ENCODE data around the gene ISOC1.

ISOC1 gene

DNA sequence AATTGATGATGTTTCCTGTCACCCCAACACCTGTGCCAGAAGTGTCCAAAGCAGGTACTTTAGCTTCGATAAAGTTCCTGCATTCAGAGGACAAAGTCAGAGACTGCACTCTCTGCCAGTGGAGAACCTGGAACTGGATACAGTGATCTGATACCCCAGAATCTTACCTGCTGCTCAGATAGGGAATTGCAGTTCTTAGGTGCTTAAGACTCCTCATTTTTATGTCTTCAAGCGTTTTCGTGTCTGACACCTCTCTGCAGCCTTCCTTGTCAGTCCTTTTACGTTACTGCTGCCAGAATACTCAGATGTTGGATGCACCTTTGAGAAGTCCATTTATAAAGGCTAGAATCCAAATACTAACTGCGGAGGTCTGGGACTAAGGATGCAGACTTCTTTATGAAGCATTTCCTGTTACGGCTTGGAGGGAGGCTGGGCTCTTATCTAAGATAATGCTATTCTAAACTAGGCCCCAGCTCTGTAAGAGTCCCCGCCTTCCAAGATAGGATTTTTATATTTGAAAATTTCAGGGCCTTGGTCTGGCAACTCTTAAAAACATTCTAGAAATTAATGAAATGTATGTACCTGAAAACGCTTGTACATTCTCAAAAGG lies 1.9 kb downstream of the ISOC1 start:
- DNase-seq: no peak

DNA sequence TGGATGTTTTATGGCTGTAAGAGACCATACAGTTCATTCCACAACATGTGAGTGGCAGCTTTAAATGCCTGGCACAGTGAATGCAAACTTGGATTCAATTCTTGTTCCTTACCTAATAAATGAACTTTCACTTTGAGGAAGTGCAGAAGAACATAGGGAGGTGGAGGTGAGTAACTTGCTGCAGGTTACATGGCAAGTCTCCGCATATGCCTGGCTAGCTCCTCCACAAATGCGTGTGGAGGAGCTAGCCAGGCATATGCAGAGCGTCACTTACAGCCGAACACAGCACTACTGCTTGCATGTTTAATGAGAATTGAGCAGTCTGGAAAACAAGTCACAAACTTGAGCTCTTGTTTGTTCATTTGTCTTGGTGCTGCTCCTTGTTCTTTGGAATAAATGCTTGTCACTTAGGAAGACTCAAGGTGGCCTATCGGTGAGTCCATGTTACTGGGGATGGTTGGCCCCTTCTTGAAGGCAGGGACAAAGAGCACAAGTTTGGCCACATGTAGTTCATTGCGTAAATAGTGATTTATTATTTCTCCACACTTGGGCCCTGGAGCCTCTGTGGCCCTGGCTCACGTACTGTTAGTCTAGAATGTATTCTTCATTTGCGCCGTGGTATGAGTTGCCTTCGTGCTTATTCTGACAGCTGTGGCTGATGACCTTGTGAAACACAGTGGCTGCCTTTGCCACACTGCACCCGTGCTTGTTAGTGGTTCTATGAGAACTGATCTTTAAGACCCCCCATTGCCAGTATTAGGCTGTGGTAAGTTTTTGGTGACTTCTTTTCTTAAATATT lies 3.1 kb downstream of the ISOC1 start:
- DNase-seq: no peak

DNA sequence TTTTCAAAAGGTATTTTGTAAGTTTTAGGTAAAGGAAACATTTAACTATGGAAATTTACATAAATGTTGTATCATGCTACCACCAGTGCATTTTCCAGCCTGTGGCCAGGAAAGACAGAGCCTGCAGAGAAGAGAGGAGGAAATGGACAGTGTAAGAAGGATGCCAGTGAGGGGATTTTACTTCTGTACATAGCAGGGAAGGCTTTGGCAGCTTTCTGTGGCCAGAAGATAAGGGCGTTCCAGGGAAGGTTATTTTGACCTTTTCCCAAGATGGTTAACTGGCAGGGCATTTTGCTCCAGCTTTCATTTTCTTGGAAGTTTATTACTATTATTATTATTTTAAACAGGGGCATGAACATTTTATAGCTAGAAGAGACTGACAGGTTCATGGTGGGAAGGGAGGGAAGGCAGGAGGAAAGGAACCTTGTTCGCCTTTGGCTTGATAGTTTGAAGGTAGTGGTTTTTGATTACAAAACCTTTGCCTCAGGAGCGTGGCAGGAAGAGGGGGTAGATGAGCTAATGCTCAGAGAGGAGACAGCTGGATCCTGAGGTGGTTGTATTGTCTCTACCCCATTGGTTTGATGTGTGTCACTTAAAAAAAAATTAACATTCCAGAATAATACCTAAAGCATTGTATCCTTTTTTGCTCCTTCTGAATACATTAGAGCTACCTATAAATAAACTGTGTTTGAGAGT lies 4.1 kb downstream of the ISOC1 start:
- DNase-seq: no peak

DNA sequence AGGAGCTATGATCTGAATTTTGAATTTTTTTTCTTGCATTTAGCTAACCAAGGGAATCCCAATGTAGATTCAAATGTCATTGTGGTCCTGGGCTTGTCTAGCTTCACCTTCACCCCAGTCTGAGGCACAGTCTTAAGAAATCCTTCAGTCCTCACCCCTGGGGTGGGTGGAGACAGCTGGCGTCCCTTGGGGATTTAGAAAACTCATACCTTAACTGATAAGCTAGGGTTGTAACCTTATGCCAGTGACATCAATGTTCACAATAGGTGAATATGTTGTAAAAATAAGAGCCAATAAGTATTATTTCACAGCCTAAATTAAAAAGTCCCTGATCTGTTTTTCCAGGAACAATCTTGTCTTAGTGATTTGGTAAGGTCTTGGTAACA lies 4.6 kb downstream of the ISOC1 start:
- no peak for DNase-seq

DNA sequence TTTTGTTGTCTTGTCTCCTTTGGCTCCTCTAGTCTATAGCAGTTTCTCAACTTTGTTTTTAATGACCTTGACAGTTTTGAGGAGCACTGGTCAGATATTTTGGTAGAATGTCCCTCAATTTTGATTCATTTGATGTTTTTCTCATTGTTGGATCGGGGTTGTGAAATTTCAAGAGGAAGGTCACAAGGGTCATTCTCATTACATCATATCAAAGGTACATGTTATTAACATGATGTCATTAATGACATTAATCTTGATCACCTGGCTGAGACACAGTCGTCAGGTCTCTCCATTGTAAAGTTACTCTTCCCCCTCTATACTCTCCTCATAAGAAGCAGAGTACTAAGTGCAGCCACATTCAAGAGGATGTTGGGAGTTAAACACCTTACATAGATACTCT lies 7.2 kb downstream of the ISOC1 start:
- no peak for DNase-seq

DNA sequence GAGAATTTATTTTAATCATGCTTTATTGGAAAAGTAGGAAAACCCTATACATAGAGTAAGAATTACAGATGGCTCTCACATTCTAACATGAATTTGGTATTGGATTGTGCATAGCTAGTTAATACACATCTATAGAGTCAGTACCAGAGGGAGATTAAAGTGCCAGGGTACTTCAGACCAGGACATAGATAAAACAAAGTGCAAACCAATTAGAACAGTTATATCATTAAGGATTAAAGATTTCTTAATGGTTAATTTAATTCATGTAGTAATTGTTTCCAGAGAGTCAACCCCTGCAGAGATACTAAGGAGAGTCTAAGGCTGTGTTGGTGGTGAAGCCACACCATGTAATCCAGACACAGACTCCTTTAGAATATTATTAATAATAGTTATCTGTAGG lies 8.8 kb downstream of the ISOC1 start:
- no peak for DNase-seq

DNA sequence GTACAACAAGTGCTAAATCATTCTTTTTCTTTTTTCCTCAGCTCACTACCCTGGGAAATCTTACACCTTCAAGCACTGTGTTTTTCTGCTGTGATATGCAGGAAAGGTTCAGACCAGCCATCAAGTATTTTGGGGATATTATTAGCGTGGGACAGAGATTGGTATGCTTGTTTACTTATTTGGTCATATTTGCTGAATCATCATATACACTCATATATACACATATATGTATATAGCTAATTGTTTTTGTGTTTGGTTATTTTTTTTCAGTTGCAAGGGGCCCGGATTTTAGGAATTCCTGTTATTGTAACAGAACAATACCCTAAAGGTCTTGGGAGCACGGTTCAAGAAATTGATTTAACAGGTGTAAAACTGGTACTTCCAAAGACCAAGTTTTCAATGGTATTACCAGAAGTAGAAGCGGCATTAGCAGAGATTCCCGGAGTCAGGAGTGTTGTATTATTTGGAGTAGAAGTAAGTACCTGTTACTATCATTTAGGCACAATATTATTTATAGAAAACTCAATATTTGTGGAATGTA lies 10.4 kb downstream of the ISOC1 start:
- no peak for DNase-seq

DNA sequence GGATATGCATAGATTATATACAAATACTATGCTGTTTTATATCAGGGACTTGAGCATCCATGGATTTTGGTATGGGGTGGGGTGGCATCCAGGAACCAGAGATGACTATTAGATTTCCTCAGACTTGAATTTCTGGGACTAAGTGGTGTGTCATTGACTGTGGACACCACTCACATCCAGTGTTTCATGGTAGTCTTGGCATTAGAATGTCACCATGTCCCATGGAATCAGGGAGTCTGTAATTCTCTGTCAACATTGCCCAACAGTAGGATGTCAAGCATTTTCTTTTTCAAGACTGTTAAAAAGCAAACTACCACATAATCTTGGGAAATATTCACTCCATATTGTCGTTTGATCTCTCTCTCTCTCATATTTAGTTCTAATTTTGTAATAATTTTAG lies 13.1 kb downstream of the ISOC1 start:
- no peak for DNase-seq

DNA sequence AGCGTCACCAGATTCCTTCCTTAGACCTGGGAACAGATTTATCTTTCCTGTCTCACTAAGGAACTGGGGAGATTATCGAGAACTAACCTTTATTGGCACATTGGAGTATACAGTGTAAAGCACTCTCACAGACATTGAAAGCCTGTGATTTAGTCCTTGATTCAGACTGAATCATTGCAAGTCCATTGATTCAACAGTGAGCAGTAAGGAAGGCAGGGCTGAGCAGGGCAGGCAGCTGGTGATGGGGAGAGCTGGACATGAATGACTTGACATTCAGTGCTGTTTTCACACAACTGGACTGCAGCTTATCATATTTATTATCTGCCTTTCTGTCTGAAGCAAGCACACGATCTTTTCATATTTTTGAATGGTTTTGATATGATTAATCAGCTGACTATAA lies 16.2 kb downstream of the ISOC1 start:
- DNase-seq: no peak

DNA sequence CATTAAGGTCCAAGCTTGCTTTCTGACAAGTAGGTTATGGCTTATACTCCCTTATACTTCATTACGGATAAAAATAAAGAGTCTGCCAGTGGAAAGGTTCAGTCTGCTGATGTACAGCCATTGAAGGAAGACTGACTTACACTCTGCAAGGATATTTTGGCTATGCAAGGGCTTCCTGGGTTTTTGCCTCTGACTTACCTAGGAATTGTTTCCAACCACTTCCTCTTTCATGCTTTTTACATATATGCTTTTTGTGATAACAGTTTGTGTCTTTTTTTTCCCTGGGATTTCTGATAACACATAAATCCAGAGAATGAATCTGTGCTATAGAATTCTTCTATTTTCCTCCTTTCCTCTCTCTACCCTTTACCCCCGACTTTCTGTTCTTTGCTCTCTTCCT lies 16.8 kb downstream of the ISOC1 start:
- no peak for DNase-seq

DNA sequence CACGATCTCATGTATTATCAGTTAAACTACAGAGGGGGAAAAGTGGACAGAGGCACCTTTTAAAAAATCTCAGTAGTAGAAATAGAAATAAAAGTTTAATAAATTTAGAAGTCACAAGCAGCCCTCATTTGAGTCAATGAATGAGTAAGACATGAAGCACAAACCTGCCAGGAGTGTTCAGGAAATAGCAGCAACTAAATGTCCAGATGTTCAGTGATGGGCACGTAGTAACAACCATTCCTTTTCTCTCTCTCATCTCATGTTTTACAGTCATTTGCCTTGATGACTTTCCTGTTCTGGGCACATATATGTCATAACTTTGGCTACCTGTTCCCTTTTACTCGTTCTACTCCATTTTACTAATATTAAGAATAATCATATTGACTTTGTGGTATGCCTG lies 17.7 kb downstream of the ISOC1 start:
- DNase-seq: no peak

DNA sequence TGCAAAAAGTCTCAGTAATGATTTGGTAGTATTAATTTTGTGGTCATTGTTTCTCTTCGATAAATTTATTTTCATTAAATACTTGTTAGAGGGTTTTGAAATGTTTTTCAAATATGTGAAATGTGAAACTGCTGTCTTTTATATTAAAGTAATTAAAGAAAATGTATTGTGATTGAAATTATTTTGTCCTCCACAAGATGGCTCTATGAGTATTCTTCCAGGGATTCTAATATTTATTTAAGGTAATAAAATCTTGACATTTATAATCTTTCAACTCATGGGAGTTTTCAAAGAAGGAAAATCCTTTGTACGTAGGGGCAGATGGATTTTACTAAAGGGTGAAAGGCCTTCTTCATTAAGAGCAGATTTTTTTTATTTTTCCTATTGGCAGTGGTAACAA lies 19.3 kb downstream of the ISOC1 start:
- DNase-seq: no peak

DNA sequence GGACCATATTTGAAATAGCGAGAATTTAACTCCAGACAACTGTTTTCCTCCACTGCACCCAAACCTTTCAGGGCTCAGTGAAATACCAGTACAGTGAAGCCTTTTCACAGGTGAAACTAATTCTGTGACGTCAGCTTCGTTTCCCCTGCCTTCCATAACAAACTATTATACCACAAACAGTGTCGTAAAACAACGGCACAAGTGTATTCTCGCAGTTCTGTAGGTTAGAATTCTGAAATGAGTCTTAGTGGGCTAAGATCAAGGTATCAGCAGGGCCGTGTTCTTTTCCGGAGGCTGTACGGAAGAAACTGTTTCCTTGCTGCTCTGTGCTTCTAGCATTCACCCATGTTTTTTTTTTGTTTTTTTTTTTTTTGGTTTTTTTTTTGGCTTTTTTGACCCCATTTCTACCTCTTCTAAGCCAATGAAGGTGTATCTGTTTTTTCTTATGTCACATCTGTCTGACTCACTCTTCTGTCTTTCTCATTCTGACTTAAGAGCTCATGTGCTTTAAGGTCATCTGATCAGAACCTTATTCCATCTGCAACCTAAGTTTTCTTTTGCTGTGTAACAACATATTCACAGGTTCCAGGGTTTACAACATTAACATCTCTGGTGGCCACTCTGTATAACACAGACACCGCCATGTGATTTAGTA lies 20.1 kb downstream of the ISOC1 start:
- no peak for DNase-seq

DNA sequence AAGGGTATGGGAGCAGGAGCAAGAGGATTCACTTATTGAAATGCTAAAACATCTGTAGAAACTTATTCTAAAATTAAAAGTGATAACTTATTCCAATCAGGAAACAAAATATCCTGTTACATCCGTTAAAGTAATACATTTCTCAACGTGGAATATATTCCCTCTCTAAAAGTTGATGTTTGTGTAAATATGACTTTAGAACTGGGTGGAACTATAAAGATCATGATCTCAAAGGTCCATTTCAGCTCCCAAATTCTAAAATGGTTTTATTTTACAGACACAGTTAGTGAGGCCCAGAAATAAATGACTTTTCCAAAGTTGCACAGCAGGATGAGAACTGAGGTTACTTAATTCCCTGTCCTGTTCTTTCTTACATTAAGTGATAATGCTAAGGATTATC lies 21.1 kb downstream of the ISOC1 start:
- DNase-seq: no peak

DNA sequence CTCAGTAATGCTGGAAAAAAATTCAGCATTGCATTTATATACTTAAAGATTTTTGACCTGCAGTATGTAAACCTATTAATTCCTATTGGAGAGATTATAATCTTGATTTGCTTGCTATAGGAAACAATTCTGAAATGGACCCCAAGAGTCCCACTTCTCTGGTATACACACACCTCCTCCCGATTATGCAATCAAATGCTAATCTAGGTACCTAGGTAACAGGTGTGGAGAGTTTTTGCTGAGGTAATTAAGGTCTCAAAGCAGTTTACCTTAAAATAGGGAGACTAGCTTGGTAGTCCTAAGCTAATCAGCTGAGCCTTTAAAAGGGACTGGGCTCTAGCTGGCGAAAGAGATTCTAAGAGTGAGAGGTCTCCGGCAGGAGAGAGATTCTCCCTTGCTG lies 22.2 kb downstream of the ISOC1 start:
- no peak for DNase-seq

DNA sequence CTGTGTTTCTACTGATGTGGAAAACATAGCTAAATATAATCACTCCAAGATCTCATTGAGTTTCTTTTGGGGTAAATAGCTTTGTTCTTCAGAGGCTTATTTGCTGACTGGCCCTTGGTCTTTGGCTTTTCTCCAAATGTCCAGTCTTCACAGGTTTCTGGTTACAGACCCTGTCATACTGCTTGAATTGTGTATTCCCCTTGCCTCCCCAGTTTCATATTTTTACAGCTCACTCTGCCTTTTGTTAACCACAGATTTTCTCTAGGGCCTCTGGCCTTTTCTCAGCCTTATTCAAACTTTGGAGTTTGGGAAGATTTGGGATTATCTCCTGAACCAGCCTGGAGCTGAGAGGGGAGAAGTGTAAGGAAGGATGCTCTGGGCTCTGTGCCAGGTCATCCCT lies 23.9 kb downstream of the ISOC1 start:
- DNase-seq: no peak

DNA sequence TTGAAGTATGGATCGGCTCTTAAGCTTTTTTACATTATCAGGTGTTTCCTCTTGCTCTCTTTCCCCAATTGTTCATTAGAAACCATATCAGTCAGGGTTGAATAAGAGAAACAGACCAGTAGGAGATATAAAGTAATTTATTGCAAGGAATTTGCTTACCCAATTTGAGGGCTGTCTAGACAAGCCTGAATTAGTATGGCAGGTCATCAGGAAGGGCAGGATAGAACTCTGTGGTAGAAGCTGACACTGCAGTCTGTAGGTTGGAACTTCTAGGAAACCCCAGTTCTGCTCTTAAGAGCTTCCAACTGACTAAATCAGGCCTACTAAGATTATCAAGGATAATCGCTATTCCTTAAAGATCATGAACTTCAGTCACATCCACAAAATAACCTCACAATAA lies 24.3 kb downstream of the ISOC1 start:
- DNase-seq: no peak

DNA sequence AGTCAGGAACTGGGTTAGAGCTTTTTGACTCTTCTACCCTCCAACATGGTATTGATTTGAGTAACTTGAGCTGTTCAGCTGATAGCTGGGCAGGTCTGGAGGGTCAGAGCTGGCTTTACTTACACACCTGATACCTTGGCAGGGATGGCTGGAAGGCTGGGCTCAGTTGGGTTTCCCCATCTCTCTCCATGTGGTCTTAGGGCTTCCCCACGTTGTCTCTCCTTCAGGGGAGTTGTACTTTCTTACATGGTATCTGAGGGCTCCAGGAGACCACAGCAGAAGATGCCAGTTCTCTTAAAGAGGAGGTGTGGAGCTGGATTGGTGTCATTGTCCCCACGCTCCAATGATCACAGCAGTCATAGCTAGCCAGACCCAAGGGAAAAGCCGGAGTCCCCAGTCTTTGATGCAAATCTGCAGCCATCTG lies 25.6 kb downstream of the ISOC1 start:
- no peak for DNase-seq

DNA sequence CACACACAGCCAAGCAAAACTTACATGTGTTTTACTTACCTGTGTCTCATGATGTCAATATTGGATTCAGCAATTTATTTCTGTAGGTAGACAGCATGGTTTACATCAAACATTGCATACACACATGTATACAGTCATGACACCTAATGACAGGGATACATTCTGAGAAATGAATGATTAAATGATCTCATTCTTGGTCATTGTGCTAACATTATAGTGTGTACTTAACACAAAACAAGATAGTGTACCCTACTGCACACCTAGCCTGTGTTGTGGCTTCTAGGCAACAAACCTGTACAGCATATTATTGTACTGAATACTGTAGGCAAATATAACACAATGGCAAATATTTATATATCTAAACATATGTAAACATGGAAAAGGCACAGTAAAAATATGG lies 28.0 kb downstream of the ISOC1 start:
- DNase-seq: no peak

DNA sequence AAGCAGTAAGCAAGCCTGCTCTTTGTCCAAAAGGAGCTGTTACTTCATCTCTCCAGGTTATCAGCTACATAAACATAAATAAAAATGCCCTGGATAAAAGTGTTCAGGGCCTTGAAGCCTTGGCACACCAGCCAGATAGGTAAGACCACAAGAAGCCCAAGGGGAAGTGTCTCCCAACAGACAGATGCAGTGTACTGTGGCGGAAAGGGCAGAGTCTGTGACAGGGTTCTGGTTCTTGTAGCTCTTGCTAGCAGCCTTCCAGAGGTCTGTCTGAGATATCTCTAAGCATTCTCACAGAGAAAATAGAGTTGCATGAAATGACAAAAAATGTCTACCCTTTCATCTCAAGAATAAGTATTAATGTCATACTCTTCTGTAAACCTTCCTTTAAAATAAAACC lies 30.1 kb downstream of the ISOC1 start:
- DNase-seq: no peak

DNA sequence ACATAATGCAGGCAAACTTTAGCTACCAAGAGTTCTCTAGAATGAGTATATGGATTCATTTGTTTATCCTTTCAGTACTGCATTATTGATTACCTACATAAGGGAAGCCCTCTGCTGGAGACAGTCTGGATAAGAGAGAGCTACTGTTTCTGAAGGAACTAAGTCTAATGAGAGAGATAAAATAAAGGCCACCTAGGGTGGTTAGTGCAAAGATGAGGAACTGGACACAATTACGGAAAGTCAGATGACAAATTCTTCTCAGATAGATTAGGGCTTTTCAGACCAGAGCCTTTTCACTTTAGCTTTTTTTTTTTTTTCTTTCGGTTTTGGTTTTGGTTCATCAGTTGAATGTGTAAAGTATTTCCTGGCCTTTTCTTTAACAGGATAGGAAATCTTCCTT lies 31.3 kb downstream of the ISOC1 start:
- DNase-seq: no peak

DNA sequence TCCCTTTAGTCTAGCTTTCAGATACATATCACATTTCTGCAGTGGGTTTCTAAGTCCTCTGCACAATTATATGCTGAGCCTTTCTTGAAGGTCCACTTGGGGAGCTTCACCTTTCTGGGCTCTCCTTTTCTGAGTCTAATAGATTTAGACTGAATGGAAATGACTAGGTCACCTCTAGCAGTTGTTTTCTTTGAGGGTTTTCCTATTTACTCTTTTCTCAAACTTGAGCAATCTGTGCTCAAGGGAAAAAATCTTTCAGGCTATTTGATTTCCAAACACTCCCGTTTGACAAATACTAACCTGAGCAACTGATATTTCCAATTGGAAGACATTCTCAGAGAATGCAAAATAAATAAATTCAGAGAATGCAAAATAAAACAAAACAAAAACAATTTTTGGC lies 39.0 kb downstream of the ISOC1 start:
- no peak for DNase-seq

DNA sequence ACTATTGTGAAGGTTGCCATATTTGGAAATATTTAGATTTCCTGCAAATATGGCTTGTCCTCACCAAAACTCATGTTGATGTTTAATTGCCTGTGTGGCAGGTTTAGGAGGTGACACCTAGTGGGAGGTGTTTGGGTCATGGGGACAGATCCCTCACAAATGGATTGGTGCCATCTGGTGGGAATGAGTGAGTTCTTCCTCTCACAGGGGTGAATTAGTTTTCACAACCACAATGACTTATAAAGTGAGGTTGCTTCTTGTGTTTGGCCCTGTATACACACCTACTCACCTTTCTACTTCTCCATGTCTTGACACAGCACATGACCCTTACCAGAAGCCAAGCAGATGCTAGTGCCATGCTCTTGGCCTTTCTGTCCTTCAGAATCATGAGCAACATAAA lies 41.1 kb downstream of the ISOC1 start:
- DNase-seq: no peak

DNA sequence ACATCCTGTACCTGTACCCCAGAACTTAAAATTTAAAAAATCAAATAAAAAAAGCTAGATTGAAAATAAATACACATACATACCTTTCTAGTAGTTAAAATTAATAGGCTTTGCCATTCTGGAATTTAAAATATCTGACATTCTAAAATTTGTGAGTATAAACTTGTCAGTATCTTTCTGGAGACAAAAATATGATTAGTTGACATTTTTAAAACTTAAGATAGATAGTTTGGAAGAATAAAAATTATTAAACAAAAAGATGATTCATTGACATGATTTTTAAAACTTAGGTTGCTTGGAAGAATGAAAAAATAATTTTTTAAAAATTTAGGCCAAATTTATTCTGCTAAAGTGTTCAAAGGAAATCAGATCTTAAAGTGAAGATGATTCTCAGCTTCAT lies 43.1 kb downstream of the ISOC1 start:
- DNase-seq: no peak

Measured in activated naive CD4-positive, alpha-beta T cell treated with anti-CD3 and anti-CD28 coated beads, Interleukin-2, amount 50 U/mL, for 16 hours (primary cell).